HG03520 (cell line): Measurements from ENCODE around the gene EFNA5.

Source experiments
- ATAC-seq: cut with Tn5 transposase; IDR thresholded peaks from one replicate; pipeline ENCODE4 v1.9.1; 2021; ENCODE audit warnings: mild to moderate bottlenecking, moderate library complexity; ENCODE audit not compliant: unreplicated experiment

EFNA5 gene

DNA sequence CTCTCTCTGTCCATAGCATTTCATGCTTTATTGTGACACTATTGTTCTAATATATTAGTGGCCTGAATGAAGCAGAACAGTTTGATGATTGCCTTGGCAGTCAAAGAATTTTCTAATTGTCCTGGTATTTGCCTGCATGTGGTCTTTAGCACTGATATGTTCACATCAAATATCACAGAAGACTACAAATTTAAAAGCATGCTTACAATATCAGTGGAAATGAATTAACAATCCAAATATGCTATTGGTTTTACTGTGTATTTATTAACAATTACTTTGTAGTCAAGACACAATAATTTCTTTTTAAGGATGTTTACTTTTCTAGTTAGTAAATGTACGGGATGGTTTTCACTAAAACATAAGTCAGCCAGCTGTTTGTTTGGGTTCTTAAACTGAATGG, 18.3 kb downstream of the EFNA5 start:
- no peak for ATAC-seq

- no peak for ATAC-seq
Observed at GRCh38 chr5:107651325-107651724, 19.4 kb downstream of the EFNA5 start.

- ATAC-seq: no peak
Observed at GRCh38 chr5:107646418-107646817, 24.3 kb downstream of the EFNA5 start.

DNA sequence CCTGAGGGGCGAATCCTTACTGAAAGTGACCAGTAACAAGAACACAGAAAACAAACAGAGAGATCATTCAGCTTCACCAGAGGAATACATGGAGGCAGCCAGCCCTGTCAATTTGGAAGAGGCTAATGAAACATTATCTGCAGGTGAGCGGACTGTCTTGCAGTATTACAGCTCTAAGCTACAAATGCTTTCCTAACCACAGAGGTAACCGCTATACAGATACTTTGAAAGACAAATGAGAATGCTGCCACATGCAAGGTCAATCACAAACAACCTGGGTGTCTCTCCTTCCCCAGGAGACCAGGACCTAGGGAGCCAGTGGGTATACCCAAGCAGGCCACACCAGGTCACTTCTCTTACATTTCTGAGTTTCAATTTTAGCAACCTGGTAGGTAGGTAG, 30.2 kb downstream of the EFNA5 start:
- ATAC-seq: no peak

- ATAC-seq: no peak
Observed at GRCh38 chr5:107639990-107640389, 30.7 kb downstream of the EFNA5 start.

DNA sequence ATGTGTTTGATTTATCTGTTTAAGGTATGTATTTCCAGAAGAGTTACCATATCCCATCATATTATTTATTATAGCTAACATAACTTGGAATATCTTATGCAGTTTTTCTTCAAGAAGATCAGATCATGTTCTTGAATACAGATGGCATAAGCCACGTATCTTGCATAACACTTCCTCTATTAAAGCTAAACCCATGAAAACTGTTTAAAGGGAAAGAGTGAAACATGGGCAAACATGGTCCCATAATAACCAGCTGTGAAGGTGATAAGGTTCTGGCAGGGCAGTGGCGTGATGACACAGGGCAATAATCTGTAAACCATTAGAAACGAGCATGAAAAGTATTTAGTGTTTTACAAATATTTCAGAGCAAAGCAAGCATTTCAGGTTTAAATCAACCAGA, 34.2 kb downstream of the EFNA5 start:
- ATAC-seq: no peak

- ATAC-seq: no peak
Observed at GRCh38 chr5:107636068-107636467, 34.7 kb downstream of the EFNA5 start.

GRCh38 chr5:107634981-107635848, 35.5 kb downstream of the EFNA5 start:
- no peak for ATAC-seq

- ATAC-seq: no peak
Observed at GRCh38 chr5:107633171-107633901, 37.4 kb downstream of the EFNA5 start.

- no peak for ATAC-seq
Observed at GRCh38 chr5:107631805-107632362, 38.9 kb downstream of the EFNA5 start.

DNA sequence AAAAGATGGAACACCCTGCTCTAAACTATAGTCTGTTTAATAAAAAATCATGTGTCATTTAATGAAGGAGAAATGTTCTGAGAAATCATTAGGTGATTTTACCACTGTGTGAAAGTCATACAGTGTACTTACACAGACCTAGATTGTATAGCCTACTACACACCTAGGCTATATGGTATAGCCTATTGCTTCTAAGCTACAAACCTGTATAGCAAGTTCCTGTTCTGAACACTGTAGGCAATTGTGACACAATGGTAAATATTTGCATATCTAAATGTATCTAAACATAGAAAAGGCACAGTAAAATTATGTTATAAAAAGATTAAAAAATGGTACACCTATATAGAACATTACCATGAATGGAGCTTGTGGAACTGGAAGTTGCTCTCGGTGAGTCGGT, 40.6 kb downstream of the EFNA5 start:
- no peak for ATAC-seq

- no peak for ATAC-seq
Observed at GRCh38 chr5:107624235-107624634, 46.5 kb downstream of the EFNA5 start.

DNA sequence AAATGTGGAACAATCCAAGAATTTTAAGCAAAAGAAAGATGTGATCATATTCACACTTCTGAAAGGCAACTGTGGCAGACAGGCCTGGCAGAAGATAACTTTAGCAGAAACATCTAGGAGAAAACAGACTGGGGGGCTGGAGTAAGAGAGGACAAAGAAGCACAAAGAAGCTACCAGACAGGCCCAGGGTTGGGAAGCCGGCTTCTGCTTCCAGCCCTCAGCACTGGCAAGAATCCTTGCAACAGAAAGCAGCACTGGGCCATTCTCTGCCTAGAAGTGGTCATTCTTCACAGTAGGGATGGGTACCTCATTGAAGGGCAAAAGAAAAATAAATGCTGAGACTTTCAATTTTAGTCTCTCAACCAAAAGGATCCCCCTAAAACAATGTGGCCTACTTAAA, 49.6 kb downstream of the EFNA5 start:
- ATAC-seq: no peak

DNA sequence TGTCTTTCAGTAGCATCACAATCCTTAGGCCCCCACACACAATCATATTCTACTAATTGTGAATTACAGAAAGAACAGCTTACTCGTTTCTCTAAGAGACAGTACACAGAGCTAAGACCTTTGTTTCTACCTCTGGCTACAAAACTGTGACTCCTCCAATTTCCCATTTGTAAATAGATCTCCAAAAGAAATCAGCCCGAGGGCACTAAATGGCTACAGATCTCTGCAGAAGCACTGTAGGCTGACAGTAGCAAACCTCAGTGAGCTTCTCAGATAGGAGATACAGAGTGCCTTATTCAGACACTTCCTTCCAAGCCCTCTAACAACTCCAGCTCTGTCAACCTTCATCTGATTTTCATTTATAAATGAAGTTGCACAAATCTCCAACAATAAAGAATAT, 51.0 kb downstream of the EFNA5 start:
- no peak for ATAC-seq

DNA sequence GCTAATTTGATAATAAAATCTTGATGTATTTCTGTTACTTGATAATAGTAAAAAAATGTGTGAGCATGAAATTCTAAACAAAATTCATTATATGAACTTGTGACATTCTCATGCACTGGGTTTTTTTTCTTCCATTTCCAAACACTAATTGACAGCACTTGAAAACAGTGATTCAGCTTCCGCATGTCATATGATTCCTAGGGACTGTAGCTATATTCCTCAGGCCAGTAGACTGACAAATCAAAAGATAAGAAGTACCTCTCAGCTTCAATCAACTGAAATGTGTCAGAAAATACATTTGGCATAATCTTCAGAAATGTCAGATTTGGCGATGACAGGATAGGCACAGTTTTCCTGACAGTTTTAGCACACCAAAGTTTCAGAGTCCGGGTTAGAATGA, 52.5 kb downstream of the EFNA5 start:
- no peak for ATAC-seq

DNA sequence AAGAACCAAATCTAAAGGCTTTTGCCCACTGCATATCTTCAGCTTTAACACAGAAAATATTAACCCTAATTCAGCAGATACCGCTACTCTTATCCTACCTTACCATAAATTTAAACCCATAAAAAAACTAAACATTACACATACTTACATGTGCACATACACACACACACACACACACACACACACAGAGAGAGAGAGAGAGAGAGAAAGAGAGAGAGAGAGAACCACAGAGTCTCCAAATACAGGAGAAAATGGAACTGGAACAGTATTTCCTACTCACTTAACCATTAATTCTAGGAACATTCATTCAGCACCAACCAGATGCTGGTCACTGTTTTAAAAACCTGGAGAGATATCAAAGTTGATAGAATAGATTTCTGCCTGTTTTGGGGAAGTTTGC, 53.7 kb downstream of the EFNA5 start:
- no peak for ATAC-seq

GRCh38 chr5:107616213-107616612, 54.5 kb downstream of the EFNA5 start:
- ATAC-seq: no peak

DNA sequence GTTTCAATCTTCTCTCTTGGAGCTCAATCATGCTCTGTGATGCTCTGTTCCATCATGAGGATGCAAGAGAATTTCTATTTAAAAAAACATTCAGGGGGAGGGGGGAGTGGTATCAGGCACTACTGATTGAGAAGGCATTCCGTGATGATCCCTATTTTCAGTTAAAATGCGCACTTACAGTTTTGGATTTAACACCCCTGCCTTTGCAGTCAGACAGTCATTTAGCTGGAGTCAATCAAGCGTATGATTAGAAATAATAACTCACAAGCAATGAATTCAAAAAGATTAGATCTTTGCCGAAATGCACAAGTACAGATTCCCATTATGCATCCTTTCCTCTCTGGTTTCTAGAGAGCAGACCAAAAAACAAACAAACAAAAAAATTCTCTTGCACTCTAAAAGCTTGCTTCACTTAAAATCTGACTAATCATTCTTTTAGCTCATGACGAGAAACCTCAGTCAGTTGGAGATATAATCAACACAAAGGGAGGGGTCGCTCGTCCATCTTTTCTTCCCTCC, 55.4 kb downstream of the EFNA5 start:
- no peak for ATAC-seq

DNA sequence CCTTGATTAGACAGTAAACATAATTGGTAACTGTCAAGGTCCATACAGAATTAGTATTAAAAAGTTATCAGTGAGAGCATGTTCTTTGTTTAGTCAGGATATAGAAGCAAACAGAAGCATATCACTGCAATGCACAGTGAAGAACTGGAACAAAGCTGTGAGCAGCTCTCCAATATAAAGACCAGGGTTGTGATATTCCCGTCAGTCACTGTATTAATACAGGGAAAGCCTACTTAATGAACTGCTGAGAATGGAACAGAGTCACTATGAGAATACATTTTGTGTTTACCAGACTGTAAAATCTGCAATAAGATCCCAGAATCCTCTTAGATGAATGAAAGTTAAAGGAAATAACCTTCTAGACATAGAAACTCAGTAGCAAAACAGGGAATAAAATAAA, 58.2 kb downstream of the EFNA5 start:
- no peak for ATAC-seq

- ATAC-seq: no peak
Observed at GRCh38 chr5:107610798-107611197, 59.9 kb downstream of the EFNA5 start.

- ATAC-seq: no peak
Observed at GRCh38 chr5:107607671-107608345, 62.9 kb downstream of the EFNA5 start.
